Activated T-cell treated with anti-CD3 and anti-CD28 coated beads, Interleukin-2, amount 50 U/mL, for 72 hours (primary cell): ENCODE data around the gene SLC16A12. TPM values are rescaled to one million over a fixed set of nuclear protein-coding genes. Genes with fewer than 3 reads are reported as not detected.

ENCODE experiments used
- ATAC-seq, 2 donors: fragments of 150-1000 bp; cut with Tn5 transposase; replicated peaks in 1 of 2; 2 replicates each; pipeline ENCODE4 v1.10.0; 2021; ENCODE audit warnings: moderate library complexity in 2 of 2, mild to moderate bottlenecking in 1 of 2
- DNase-seq, 2 donors: peaks; one replicate each; pipeline ENCODE4 v3.0.0; 2021 to 2022; ENCODE audit warnings: mixed read lengths in 1 of 2
- H3K27ac Mint-ChIP-seq: one replicate; pipeline ENCODE4 v1.8.0; 2022; ENCODE audit warnings: mild to moderate bottlenecking, moderate library complexity, mixed read lengths
- H3K27me3 Mint-ChIP-seq: one replicate; pipeline ENCODE4 v1.8.0; 2022; ENCODE audit warnings: low read depth, mixed read lengths
- H3K36me3 Mint-ChIP-seq, 2 donors: one replicate each; pipeline ENCODE4 v1.8.0; 2022; ENCODE audit warnings: mixed read lengths in 2 of 2, mild to moderate bottlenecking in 1 of 2; ENCODE audit not compliant: insufficient read depth in 2 of 2
- H3K4me1 Mint-ChIP-seq: one replicate; pipeline ENCODE4 v1.8.0; 2022; ENCODE audit warnings: low read depth, mixed read lengths
- H3K4me3 Mint-ChIP-seq, 2 donors: one replicate each; pipeline ENCODE4 v1.8.0; 2022; ENCODE audit warnings: mild to moderate bottlenecking in 2 of 2, mixed read lengths in 2 of 2, moderate library complexity in 2 of 2
- H3K9me3 Mint-ChIP-seq, 2 donors: one replicate each; pipeline ENCODE4 v1.8.0; 2022; ENCODE audit warnings: mixed read lengths in 2 of 2
- total RNA-seq, 2 donors: library from RNA; stranded (reverse); gene quantifications; one replicate each; pipeline ENCODE4 v1.2.3, GENCODE V29; 2022

The SLC16A12 gene
- total RNA-seq, 2 donors from 2014 or later, result not detected

DNA sequence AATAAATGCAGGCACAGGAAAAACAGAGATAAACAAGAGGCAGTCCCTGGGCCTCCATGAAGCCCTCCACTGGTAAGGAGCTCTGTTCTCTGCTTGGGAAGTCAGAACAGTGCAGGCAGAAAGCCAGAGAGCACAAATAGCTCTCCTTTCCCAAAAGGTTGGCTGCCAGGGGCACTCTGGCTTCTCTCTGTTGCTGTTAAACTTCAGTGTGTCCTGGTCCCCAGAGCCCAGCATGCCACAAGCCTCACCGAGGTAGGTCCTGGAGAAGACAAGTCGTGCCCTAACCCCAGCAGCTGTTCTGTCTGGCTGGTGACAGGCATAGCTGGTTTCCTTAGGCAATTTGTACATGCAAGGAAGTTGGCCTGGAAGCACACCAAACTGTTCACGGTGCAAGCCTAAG is 17.3 kb downstream of the SLC16A12 start:
- H3K9me3 Mint-ChIP-seq, result no peaks in the 10 kb centered on the region
- DNase-seq (no peak), ATAC-seq (no peak)
- H3K4me1 Mint-ChIP-seq, result no peaks in the 10 kb centered on the region
- H3K4me3 Mint-ChIP-seq, result no peak overlapping the region
- H3K27me3 Mint-ChIP-seq, result no peaks in the 10 kb centered on the region
- H3K36me3 Mint-ChIP-seq, result no peaks in the 10 kb centered on the region
- H3K27ac Mint-ChIP-seq, result no peak overlapping the region

DNA sequence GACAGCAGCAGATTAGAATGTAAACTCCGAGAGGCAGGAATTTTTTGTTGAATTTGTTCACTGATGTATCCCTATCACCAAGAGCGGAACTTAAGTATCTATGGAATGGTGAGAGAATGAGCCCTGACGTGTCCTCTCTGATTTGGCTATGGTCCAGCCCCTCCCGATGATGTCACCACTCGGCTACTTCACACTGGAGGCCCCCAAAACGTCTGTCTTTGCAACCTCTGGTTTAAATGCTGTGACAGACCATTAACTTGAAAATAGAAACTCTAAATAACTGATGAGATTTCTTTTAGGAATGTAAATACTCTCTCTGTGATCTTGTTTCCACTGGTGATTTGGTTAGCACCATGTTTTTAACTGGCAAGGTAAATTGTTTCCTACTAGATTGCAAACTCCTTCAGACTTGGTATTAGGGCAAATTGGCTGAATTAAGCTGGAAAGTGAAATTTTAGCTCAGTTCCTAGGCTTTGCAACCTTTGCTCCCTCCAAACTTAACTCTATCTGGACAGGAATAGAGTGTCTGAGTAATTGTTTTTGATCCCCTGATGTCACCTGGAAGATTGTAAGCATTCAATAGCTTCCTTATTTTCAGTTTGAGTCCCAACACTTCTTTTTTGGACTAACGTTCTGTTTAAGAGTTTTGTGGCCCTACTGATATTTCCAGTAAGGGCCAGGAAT is 19.1 kb downstream of the SLC16A12 start:
- H3K27me3 Mint-ChIP-seq, result no peaks in the 10 kb centered on the region
- ATAC-seq (no peak), DNase-seq (no peak)
- no peak overlapping the region for H3K27ac Mint-ChIP-seq
- H3K4me3 Mint-ChIP-seq, result no peak overlapping the region
- H3K9me3 Mint-ChIP-seq, result no peaks in the 10 kb centered on the region
- no peaks in the 10 kb centered on the region for H3K4me1 Mint-ChIP-seq
- no peaks in the 10 kb centered on the region for H3K36me3 Mint-ChIP-seq

DNA sequence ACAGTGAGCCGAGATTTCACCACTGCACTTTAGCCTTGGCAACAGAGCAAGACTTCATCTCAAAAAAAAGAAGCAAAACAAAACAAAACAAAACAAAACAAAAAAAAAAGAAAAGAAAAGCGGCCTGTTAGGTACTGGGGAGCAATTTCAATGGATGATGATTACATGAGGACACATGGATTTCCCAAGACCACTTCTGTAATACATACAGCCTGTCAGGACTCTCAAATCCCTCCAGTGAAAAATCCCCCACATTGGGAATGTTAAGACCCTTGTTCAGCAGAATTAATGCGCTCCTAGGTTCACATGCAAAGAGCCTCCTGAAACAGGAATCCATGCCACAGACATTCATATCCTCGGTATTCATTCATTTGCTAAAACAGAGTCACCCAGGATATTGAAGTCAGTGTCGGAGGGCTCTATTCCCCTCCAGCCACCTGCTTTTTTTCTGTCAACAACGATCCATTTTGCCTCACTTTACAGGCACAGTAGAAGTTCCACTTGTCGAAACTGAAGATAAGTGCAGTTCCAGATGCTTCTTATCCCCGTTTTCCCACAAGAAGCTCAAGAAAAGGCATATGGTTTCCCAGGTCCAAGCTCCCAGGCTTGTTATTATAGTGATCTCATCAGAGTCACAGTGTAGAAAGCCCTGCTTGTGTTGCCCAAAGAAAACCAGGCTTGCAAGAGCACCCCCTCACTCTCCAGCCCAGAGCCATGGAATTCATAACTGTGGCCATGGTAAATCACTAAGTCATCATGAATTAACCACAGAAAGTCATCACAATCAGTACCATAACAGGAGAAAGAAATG is 20.2 kb downstream of the SLC16A12 start:
- peaks cover 0 to 1% of the 10 kb centered on the region in 2 donors for H3K9me3 Mint-ChIP-seq
- DNase-seq (no peak), ATAC-seq (no peak)
- no peaks in the 10 kb centered on the region for H3K27me3 Mint-ChIP-seq
- H3K4me1 Mint-ChIP-seq, result no peaks in the 10 kb centered on the region
- H3K4me3 Mint-ChIP-seq, result no peak overlapping the region
- no peaks in the 10 kb centered on the region for H3K36me3 Mint-ChIP-seq
- H3K27ac Mint-ChIP-seq, result no peak overlapping the region

DNA sequence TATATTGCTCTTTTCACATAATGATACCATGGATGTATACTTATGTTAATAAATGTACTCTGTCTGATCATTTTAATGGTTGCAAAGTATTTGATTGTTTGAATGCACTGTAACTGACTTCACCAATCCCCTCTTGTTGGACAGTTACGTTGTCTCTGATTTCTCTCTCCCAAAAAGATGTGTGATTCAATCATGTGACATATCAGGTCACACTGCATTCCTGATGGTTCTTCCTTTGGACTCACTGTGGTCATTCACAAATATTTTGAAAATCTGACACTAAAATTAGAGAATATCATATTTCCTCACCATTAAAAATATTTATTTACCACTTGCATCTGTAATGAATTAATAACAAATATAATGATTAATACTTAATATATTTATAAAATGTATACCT is 22.2 kb downstream of the SLC16A12 start:
- Mint-ChIP-seq H3K36me3 (no peaks in the 10 kb centered on the region), H3K9me3 (peaks cover 1 to 2% of the 10 kb centered on the region in 2 donors)
- ATAC-seq, result no peak

DNA sequence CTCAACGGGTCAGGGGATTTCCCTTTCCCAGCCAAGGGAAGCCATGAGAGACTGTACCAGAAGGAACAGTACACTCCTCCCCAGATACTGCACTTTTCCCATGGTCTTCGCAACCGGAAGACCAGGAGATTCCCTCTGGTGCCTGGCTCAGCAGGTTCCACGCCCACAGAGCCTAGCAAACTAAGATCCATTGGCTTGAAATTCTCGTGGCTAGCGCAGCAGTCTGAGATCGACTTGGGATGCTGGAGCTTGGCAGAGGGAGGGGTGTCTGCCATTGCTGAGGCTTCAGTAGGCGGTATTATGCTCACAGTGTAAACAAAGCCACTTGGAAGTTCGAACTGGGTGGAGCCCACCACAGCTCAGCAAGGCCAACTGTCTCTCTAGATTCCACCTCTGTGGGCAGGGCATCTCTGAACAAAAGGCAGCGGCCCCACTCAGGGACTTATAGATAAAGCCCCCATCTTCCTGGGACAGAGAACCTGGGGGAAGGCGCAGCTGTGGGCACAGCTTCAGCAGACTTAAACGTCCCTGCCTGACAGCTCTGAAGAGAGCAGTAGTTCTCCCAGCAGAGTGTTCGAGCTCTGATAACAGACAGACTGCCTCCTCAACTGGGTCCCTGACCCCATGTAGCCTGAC is 29.6 kb downstream of the SLC16A12 start:
- Mint-ChIP-seq H3K9me3 (peaks cover 0 to 2% of the 10 kb centered on the region in 2 donors), H3K4me3 (no peak overlapping the region), H3K4me1 (peaks cover 12% of the 10 kb centered on the region), H3K36me3 (no peaks in the 10 kb centered on the region), H3K27me3 (peaks cover 6% of the 10 kb centered on the region), H3K27ac (no peak overlapping the region)
- ATAC-seq (no peak), DNase-seq (no peak)

More for the DNA sequence above, 22.2 kb downstream of the SLC16A12 start:
- no peaks in the 10 kb centered on the region for H3K27me3 Mint-ChIP-seq
- no peaks in the 10 kb centered on the region for H3K4me1 Mint-ChIP-seq
- no peak overlapping the region for H3K4me3 Mint-ChIP-seq
- H3K27ac Mint-ChIP-seq, result no peak overlapping the region
- no peak for DNase-seq

DNA sequence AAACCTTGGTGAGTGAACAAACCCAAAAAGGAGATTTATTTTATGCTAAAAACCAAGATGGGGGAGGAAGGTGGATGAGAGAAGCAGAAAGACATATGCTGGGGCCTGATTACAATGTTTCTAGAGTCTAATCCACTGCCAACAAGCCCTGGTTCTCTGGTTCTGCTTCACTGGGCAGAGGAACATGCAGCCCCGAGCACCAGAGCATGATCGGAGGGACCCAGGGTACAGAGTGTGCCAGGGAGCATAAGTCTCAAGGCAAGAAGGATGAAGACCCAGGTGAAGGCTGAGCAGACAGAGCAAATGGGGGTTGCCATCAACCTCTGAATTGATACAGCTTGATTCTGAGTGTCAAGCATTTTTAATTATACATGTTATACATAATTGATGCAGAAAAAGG is 30.7 kb downstream of the SLC16A12 start:
- H3K36me3 Mint-ChIP-seq, result no peaks in the 10 kb centered on the region

DNA sequence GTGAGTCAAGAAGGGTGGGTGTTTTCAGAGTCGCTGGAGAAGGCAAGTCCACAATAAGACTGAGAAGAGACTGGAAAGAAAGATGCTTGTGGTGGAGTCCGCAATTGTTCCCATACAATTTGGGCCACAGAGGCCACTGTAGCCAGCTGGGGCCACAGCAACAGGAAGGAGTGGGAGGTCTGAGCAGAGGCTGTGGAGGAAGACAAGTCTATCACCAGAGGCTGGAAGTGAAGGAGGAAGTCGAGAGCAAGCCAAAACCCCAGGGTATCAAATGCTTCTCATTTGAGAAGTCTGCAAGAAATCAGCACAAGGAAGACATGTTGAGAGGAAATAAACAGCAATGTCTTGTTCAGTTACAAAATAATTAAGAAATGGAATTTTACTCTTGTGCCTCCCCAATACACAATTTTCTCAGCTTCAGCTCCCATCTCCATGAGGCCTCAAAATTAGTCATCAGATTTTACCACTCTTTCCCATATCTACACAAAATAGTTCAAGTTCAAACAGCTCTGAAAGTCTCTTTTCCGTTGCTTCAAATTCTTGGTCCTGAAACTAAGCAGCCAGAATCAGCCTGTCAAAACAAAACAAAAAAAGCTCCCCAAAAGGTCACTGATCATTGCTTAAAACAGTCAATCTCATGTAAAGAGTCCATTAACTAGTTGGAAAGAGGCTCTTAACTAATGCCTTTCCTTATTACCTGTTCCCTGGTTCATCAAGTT is 31.6 kb downstream of the SLC16A12 start:
- no peak overlapping the region for H3K27ac Mint-ChIP-seq
- peaks cover 6% of the 10 kb centered on the region for H3K27me3 Mint-ChIP-seq
- H3K4me3 Mint-ChIP-seq, result no peak overlapping the region
- H3K4me1 Mint-ChIP-seq, result peaks cover 12% of the 10 kb centered on the region
- H3K9me3 Mint-ChIP-seq, result no peaks in the 10 kb centered on the region
- no peaks in the 10 kb centered on the region for H3K36me3 Mint-ChIP-seq
- DNase-seq, result no peak
- no peak for ATAC-seq

More for the DNA sequence above, 30.7 kb downstream of the SLC16A12 start:
- no peak for ATAC-seq
- H3K27me3 Mint-ChIP-seq, result peaks cover 6% of the 10 kb centered on the region
- H3K9me3 Mint-ChIP-seq, result peaks cover 0 to 2% of the 10 kb centered on the region in 2 donors
- peak overlapping the region; percentile 48 for H3K27ac Mint-ChIP-seq
- H3K4me3 Mint-ChIP-seq, result no peak overlapping the region
- H3K4me1 Mint-ChIP-seq, result peaks cover 12% of the 10 kb centered on the region
- no peak for DNase-seq

DNA sequence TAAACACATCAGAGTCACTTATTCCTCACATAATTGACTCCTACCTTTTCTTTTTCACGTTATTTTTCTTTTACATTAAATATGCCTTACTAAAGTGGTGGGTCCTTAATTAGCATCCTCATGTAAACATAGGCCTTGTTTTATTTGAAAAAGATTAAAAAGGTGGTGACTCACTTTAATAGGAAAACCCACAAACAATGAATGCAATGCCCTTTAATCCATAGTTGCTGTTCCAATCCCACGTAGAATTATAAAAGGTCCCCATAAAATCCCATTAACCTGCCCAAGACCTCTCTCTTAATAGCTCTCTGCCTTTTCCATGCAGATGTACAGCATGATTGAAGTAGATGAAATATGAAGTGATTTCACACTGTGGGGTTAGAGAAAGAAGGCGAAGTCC is 32.2 kb downstream of the SLC16A12 start:
- Mint-ChIP-seq H3K27me3 (peaks cover 6% of the 10 kb centered on the region), H3K4me1 (peaks cover 12% of the 10 kb centered on the region), H3K36me3 (no peaks in the 10 kb centered on the region), H3K27ac (no peak overlapping the region), H3K9me3 (no peaks in the 10 kb centered on the region), H3K4me3 (no peak overlapping the region)
- ATAC-seq (no peak), DNase-seq (no peak)

DNA sequence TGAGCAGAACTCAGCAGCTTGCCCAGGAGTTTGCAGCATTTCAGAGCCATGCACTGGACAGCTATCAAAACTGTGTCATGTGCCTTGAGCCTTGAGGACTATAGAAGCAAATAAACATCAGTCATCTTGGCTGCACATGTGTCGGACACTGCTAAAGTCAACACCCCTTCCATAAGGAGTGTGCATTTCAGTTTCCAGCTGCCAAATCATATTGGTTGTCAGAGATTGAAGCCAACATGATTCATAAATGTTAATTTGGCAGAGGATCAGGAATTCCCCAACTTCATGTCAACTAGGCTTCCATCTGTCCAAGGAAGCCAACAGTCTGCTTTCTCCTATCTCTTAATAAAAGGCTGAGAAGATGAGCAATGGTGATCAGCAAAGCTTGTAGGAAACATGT is 32.8 kb downstream of the SLC16A12 start:
- H3K9me3 Mint-ChIP-seq, result no peaks in the 10 kb centered on the region
- no peak overlapping the region for H3K4me3 Mint-ChIP-seq
- no peak overlapping the region for H3K27ac Mint-ChIP-seq
- peaks cover 6% of the 10 kb centered on the region for H3K27me3 Mint-ChIP-seq
- peaks cover 12% of the 10 kb centered on the region for H3K4me1 Mint-ChIP-seq
- H3K36me3 Mint-ChIP-seq, result no peaks in the 10 kb centered on the region
- ATAC-seq, result no peak
- DNase-seq, result no peak

DNA sequence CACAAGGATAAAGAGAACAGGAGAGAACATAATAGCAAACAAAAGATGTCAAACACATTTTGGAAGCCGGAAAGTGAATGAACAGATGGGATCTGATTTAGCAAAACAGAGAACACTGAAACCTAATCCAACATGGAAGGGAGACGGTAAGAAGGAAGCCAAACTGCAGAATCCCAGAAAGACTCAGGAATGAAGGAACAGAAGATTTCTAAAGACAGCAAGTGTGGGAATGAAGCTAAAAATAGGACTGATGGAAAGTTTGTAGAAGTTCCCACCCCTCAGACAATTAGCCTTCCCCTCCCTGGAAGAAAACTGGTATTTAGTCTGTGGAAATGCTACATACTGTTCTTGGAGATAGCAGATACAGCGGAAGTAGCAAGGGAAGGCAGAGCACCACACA is 40.8 kb downstream of the SLC16A12 start:
- Mint-ChIP-seq H3K9me3 (no peaks in the 10 kb centered on the region), H3K4me3 (no peak overlapping the region), H3K4me1 (no peaks in the 10 kb centered on the region), H3K27me3 (no peaks in the 10 kb centered on the region), H3K36me3 (no peaks in the 10 kb centered on the region), H3K27ac (no peak overlapping the region)
- DNase-seq, result no peak
- ATAC-seq, result no peak

DNA sequence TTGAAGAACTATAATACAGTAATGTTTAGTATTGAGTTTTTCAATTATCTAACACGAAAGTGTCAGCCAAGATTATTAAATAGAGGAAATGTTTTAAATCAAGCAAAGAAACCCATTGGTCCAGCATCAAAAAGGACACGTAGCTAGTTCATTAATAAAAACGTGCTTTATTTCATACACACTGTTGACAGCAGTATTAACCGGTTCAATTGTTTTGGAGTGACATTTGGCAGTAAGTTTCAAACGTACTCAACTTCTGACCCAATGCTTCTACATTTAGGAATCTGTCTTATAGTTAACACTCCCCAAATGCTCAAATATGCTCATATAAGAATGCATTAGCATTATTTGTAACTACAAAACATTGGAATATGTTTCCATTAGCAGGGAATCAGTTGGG is 41.3 kb downstream of the SLC16A12 start:
- ATAC-seq (no peak), DNase-seq (no peak)
- no peaks in the 10 kb centered on the region for H3K27me3 Mint-ChIP-seq
- H3K4me3 Mint-ChIP-seq, result no peak overlapping the region
- H3K27ac Mint-ChIP-seq, result no peak overlapping the region
- no peaks in the 10 kb centered on the region for H3K9me3 Mint-ChIP-seq
- H3K36me3 Mint-ChIP-seq, result no peaks in the 10 kb centered on the region
- H3K4me1 Mint-ChIP-seq, result no peaks in the 10 kb centered on the region

DNA sequence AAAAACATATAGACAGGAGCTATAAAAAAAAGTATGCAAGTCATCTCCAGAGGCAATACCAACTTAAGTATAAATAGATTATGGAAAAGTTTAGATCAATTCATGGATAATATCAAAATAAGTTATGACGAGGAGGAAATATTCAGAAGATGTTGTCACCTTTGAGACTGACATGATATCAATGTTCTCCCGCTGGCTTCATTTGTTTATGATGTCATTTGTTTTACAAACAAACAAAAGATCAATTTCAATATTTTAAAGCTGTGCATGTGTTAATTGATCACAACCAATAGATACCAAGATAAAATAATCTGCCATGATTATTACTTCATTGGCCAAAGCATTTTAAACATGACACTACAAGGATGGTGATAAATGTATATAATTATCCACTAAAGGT is 43.5 kb downstream of the SLC16A12 start:
- Mint-ChIP-seq H3K27ac (no peak overlapping the region), H3K4me3 (no peak overlapping the region), H3K27me3 (no peaks in the 10 kb centered on the region), H3K4me1 (no peaks in the 10 kb centered on the region), H3K36me3 (no peaks in the 10 kb centered on the region), H3K9me3 (no peaks in the 10 kb centered on the region)
- DNase-seq, result no peak
- ATAC-seq, result no peak
